Measurements from ENCODE around the gene LRTM2.

The LRTM2 gene

GRCh38 chr12:1830981-1831963, 10.9 kb downstream of the LRTM2 start:
- DNase-seq: peak; percentile 43

GRCh38 chr12:1832801-1833595, 12.6 kb downstream of the LRTM2 start:
- DNase-seq: no peak

- no peak for DNase-seq
Observed at GRCh38 chr12:1833596-1834028, 13.2 kb downstream of the LRTM2 start.

GRCh38 chr12:1834186-1834925, 14.0 kb downstream of the LRTM2 start:
- DNase-seq: no peak

- no peak for DNase-seq
Observed at GRCh38 chr12:1835211-1836131, 15.1 kb downstream of the LRTM2 start.

- DNase-seq: no peak
Observed at GRCh38 chr12:1836241-1836803, 16.0 kb downstream of the LRTM2 start.

GRCh38 chr12:1836854-1837421, 16.6 kb downstream of the LRTM2 start:
- no peak for DNase-seq

- DNase-seq: no peak
Observed at GRCh38 chr12:1837541-1838204, 17.3 kb downstream of the LRTM2 start.

GRCh38 chr12:1838205-1838993, 18.0 kb downstream of the LRTM2 start:
- DNase-seq: no peak

GRCh38 chr12:1838994-1839365, 18.6 kb downstream of the LRTM2 start:
- DNase-seq: no peak

GRCh38 chr12:1839464-1839863, 19.1 kb downstream of the LRTM2 start:
- DNase-seq: no peak

GRCh38 chr12:1839956-1840951, 19.9 kb downstream of the LRTM2 start:
- DNase-seq: no peak

GRCh38 chr12:1840981-1841425, 20.6 kb downstream of the LRTM2 start:
- DNase-seq: no peak

GRCh38 chr12:1841586-1842182, 21.3 kb downstream of the LRTM2 start:
- no peak for DNase-seq

- DNase-seq: no peak
Observed at GRCh38 chr12:1842183-1842904, 22.0 kb downstream of the LRTM2 start.

GRCh38 chr12:1842905-1843640, 22.7 kb downstream of the LRTM2 start:
- DNase-seq: no peak

- DNase-seq: no peak
Observed at GRCh38 chr12:1843641-1844005, 23.3 kb downstream of the LRTM2 start.

Data from fibroblast of skin of right quadriceps (primary cell).